ENCODE results near the gene GNPNAT1.

The GNPNAT1 gene

DNA sequence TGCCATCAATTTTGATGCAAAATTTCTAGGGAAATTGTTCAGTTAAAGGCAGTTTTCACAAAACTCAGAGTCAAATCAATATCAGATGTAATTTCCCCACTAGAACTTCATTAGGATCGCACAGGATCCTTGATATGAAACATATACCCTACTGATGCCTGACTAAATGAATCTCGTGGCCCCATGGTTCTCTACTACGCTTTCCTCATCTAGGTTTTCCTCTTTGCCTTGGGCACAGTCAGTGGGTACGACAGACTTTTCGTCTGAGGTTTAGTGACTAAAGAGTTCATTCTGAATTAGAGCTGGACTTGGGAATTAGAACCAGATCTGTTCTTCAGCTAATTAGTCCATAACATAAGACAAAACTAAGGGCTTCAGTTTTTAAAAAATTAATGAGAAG, 42.5 kb upstream of the GNPNAT1 start:
- ATAC-seq, result peak; percentile 61
- TF ChIP-seq TOX (CRISPR knock-in tag; IDR thresholded peaks at IDR 0.05; ENCODE audit: borderline replicate concordance) (no peak; the same call in 1 of the 2 replicates), SNAI2 (CRISPR knock-in tag; IDR thresholded peaks at IDR 0.05) (0 out of 2 replicates have a peak, but pooled peaks have one; percentile 32), ZC3H10 (CRISPR knock-in tag; IDR thresholded peaks at IDR 0.05) (no peak), BACH2 (CRISPR knock-in tag; IDR thresholded peaks at IDR 0.05; ENCODE audit: borderline replicate concordance) (no peak)
- TF ChIP-seq, protein P1, sequence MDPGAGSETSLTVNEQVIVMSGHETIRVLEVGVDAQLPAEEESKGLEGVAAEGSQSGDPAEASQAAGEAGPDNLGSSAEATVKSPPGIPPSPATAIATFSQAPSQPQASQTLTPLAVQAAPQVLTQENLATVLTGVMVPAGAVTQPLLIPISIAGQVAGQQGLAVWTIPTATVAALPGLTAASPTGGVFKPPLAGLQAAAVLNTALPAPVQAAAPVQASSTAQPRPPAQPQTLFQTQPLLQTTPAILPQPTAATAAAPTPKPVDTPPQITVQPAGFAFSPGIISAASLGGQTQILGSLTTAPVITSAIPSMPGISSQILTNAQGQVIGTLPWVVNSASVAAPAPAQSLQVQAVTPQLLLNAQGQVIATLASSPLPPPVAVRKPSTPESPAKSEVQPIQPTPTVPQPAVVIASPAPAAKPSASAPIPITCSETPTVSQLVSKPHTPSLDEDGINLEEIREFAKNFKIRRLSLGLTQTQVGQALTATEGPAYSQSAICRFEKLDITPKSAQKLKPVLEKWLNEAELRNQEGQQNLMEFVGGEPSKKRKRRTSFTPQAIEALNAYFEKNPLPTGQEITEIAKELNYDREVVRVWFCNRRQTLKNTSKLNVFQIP (CRISPR knock-in tag; IDR thresholded peaks at IDR 0.05; ENCODE audit: borderline replicate concordance, low read depth), result no peak
- TF ChIP-seq, protein P2, sequence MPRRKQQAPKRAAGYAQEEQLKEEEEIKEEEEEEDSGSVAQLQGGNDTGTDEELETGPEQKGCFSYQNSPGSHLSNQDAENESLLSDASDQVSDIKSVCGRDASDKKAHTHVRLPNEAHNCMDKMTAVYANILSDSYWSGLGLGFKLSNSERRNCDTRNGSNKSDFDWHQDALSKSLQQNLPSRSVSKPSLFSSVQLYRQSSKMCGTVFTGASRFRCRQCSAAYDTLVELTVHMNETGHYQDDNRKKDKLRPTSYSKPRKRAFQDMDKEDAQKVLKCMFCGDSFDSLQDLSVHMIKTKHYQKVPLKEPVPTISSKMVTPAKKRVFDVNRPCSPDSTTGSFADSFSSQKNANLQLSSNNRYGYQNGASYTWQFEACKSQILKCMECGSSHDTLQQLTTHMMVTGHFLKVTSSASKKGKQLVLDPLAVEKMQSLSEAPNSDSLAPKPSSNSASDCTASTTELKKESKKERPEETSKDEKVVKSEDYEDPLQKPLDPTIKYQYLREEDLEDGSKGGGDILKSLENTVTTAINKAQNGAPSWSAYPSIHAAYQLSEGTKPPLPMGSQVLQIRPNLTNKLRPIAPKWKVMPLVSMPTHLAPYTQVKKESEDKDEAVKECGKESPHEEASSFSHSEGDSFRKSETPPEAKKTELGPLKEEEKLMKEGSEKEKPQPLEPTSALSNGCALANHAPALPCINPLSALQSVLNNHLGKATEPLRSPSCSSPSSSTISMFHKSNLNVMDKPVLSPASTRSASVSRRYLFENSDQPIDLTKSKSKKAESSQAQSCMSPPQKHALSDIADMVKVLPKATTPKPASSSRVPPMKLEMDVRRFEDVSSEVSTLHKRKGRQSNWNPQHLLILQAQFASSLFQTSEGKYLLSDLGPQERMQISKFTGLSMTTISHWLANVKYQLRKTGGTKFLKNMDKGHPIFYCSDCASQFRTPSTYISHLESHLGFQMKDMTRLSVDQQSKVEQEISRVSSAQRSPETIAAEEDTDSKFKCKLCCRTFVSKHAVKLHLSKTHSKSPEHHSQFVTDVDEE (CRISPR knock-in tag; IDR thresholded peaks at IDR 0.05), result peak; percentile 17; the same call in 1 of the 2 replicates

DNA sequence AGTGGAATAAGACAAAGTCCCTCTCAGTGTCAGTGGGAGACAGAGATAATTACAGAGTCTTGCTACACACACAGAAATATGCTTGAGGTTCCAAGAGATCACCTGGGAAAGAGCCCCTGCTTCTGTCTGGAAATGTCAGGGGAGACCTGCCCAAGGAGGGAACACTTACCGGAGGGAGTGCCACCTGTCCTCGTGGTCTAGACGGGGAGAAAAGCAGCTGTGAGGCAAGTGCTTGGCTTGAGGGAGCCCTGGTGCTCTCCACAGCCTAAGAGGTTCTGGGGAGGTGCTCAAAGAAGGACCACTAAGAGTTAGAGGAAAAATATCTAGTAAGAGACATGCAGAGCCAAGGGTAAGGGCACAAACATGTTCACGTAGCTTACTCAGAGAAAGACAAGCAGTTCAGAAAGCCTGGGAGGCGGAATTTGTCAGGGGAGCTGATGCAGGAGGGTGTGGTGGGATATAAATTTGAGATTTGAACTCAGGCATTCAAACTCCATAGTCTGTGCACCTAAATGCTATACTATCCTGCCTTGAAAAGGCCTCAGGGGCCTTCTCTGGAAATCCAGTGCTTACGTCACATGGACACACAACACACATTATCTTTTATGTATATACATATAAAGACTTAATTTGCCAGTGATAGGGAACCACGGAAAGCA, 38.2 kb upstream of the GNPNAT1 start:
- ATAC-seq, result no peak
- TF ChIP-seq TOX (CRISPR knock-in tag; IDR thresholded peaks at IDR 0.05; ENCODE audit: borderline replicate concordance), result no peak
- TF ChIP-seq ARNTL (CRISPR knock-in tag; IDR thresholded peaks at IDR 0.05; ENCODE audit: borderline replicate concordance, low read depth), result no peak
- TF ChIP-seq, protein P1 (CRISPR knock-in tag; IDR thresholded peaks at IDR 0.05; ENCODE audit: borderline replicate concordance, low read depth), result no peak
- TF ChIP-seq ISL1 (CRISPR knock-in tag; IDR thresholded peaks at IDR 0.05), result no peak
- TF ChIP-seq ZC3H10 (CRISPR knock-in tag; IDR thresholded peaks at IDR 0.05), result no peak
- TF ChIP-seq ZNF8 (CRISPR knock-in tag; IDR thresholded peaks at IDR 0.05), result no peak
- TF ChIP-seq, protein P2 (CRISPR knock-in tag; IDR thresholded peaks at IDR 0.05), result no peak
- TF ChIP-seq CREB5 (CRISPR knock-in tag; IDR thresholded peaks at IDR 0.05; ENCODE audit: low read depth), result no peak
- TF ChIP-seq OSR1 (CRISPR knock-in tag; IDR thresholded peaks at IDR 0.05), result no peak
- TF ChIP-seq, protein P3, sequence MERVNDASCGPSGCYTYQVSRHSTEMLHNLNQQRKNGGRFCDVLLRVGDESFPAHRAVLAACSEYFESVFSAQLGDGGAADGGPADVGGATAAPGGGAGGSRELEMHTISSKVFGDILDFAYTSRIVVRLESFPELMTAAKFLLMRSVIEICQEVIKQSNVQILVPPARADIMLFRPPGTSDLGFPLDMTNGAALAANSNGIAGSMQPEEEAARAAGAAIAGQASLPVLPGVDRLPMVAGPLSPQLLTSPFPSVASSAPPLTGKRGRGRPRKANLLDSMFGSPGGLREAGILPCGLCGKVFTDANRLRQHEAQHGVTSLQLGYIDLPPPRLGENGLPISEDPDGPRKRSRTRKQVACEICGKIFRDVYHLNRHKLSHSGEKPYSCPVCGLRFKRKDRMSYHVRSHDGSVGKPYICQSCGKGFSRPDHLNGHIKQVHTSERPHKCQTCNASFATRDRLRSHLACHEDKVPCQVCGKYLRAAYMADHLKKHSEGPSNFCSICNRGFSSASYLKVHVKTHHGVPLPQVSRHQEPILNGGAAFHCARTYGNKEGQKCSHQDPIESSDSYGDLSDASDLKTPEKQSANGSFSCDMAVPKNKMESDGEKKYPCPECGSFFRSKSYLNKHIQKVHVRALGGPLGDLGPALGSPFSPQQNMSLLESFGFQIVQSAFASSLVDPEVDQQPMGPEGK (CRISPR knock-in tag; IDR thresholded peaks at IDR 0.05; ENCODE audit: borderline replicate concordance), result no peak
- TF ChIP-seq, protein P4, sequence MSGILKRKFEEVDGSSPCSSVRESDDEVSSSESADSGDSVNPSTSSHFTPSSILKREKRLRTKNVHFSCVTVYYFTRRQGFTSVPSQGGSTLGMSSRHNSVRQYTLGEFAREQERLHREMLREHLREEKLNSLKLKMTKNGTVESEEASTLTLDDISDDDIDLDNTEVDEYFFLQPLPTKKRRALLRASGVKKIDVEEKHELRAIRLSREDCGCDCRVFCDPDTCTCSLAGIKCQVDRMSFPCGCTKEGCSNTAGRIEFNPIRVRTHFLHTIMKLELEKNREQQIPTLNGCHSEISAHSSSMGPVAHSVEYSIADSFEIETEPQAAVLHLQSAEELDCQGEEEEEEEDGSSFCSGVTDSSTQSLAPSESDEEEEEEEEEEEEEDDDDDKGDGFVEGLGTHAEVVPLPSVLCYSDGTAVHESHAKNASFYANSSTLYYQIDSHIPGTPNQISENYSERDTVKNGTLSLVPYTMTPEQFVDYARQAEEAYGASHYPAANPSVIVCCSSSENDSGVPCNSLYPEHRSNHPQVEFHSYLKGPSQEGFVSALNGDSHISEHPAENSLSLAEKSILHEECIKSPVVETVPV (CRISPR knock-in tag; IDR thresholded peaks at IDR 0.05), result no peak
- no peak for TF ChIP-seq BACH2 (CRISPR knock-in tag; IDR thresholded peaks at IDR 0.05; ENCODE audit: borderline replicate concordance)
- no peak for TF ChIP-seq CSDC2 (CRISPR knock-in tag; IDR thresholded peaks at IDR 0.05)
- TF ChIP-seq GLIS3 (CRISPR knock-in tag; IDR thresholded peaks at IDR 0.05), result no peak
- no peak for TF ChIP-seq TCF4 (CRISPR knock-in tag; IDR thresholded peaks at IDR 0.05; ENCODE audit: borderline replicate concordance)
- TF ChIP-seq PPARA (CRISPR knock-in tag; IDR thresholded peaks at IDR 0.05; ENCODE audit: borderline replicate concordance), result no peak
- no peak for TF ChIP-seq ZNF565 (CRISPR knock-in tag; conservative IDR thresholded peaks at IDR 0.05; ENCODE audit: low read depth)
- TF ChIP-seq ZFP30 (CRISPR knock-in tag; IDR thresholded peaks at IDR 0.05), result no peak
- no peak for TF ChIP-seq ZNF70 (CRISPR knock-in tag; IDR thresholded peaks at IDR 0.05)
- TF ChIP-seq ESRRG (CRISPR knock-in tag; IDR thresholded peaks at IDR 0.05), result no peak
